ENCODE results near the gene RIN2.

RIN2 gene

GRCh38 chr20:19765913-19766312, 7.9 kb downstream of the RIN2 start:
- DNase-seq, result no peak

GRCh38 chr20:19767070-19767469, 9.0 kb downstream of the RIN2 start:
- DNase-seq, result no peak

- DNase-seq, result no peak
Measured at GRCh38 chr20:19768325-19768842, 10.3 kb downstream of the RIN2 start.

- DNase-seq, result no peak
Measured at GRCh38 chr20:19769507-19769906, 11.4 kb downstream of the RIN2 start.

- no peak for DNase-seq
Measured at GRCh38 chr20:19770375-19770774, 12.3 kb downstream of the RIN2 start.

GRCh38 chr20:19771031-19771430, 13.0 kb downstream of the RIN2 start:
- no peak for DNase-seq

- no peak for DNase-seq
Measured at GRCh38 chr20:19773471-19773870, 15.4 kb downstream of the RIN2 start.

GRCh38 chr20:19774135-19774933, 16.3 kb downstream of the RIN2 start:
- no peak for DNase-seq

GRCh38 chr20:19775353-19776253, 17.5 kb downstream of the RIN2 start:
- DNase-seq, result no peak

- DNase-seq, result no peak
Measured at GRCh38 chr20:19777315-19777714, 19.3 kb downstream of the RIN2 start.

GRCh38 chr20:19777981-19778380, 19.9 kb downstream of the RIN2 start:
- DNase-seq, result no peak

GRCh38 chr20:19778404-19778803, 20.3 kb downstream of the RIN2 start:
- no peak for DNase-seq

GRCh38 chr20:19779634-19780033, 21.6 kb downstream of the RIN2 start:
- DNase-seq, result no peak

GRCh38 chr20:19780261-19780660, 22.2 kb downstream of the RIN2 start:
- DNase-seq, result no peak

- DNase-seq, result no peak
Measured at GRCh38 chr20:19781235-19781634, 23.2 kb downstream of the RIN2 start.

- no peak for DNase-seq
Measured at GRCh38 chr20:19782669-19783068, 24.6 kb downstream of the RIN2 start.

- no peak for DNase-seq
Measured at GRCh38 chr20:19783966-19784401, 25.9 kb downstream of the RIN2 start.

GRCh38 chr20:19784511-19785172, 26.6 kb downstream of the RIN2 start:
- no peak for DNase-seq

GRCh38 chr20:19785173-19785982, 27.3 kb downstream of the RIN2 start:
- DNase-seq, result no peak

- no peak for DNase-seq
Measured at GRCh38 chr20:19785983-19786285, 27.9 kb downstream of the RIN2 start.

- no peak for DNase-seq
Measured at GRCh38 chr20:19786311-19786710, 28.3 kb downstream of the RIN2 start.

- no peak for DNase-seq
Measured at GRCh38 chr20:19787366-19787765, 29.3 kb downstream of the RIN2 start.

GRCh38 chr20:19789009-19789408, 31.0 kb downstream of the RIN2 start:
- DNase-seq, result no peak
